Glomerular endothelial cell (primary cell): ENCODE measurements around the gene SRSF9. TPM values are rescaled to one million over a fixed set of nuclear protein-coding genes. Genes with fewer than 3 reads are reported as not detected.
"Not testable (repeated sequence)": the region's sequence is repeated elsewhere in the genome, so short reads cannot be mapped to it uniquely, and the experiment has no call there.

Source experiments
- DNase-seq: peaks from one replicate; pipeline ENCODE4 v3.0.0-alpha.2; 2011; ENCODE audit warnings: low read depth, low spot score; ENCODE audit errors: extremely low read depth
- total RNA-seq: library from RNA; depleted of rRNA; stranded (reverse); fragments of >200 nt; gene quantifications from 2 replicates; pipeline ENCODE4 v1.2.3, GENCODE V29; 2015

SRSF9 gene
- total RNA-seq = 77.6 and 104 TPM in 2 replicates

DNA sequence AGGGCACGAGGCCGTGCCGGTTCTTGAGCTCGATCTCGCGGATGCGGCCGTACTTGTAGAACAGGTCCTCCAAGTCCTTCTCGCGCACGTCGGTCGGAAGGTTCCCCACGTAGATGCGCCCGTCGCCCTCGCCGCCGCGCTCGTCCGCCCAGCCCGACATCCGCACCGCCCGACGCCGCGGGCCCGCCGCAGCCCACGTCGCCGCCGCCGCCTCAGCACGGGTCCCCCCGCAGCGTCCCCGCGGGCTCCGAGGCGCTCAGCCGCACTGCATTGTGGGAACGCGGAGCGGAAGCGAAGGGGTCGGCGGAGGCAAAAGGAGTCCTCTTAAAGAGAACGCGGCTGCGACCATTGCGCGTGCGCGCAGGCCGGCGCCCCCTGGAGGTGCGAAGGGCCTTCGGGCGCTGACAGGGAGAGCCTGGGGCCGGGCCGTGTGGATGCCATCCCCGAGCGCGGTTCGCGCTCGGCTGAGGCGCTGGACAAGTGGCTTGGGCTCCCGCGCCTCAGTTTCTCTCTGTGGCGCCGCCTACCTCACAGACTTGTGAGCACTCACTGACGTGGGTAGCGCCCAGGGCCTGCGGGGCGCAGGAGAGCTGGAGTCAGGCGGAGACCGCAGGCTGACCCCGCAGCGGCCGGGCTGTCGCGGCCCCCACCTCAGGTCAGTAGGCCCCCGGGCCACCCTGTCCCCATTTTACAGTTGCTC is at the start of gene SRSF9:
Gene SRSF9 (minus strand): TSS at position 299 of the 700 bp plus-strand sequence. CDS start 139 bp downstream, at position 160.
- peak; percentile 72 for DNase-seq

- DNase-seq = not testable (repeated sequence)
Measured at GRCh38 chr12:120519324-120519723, 49.8 kb upstream of the SRSF9 start.

DNA sequence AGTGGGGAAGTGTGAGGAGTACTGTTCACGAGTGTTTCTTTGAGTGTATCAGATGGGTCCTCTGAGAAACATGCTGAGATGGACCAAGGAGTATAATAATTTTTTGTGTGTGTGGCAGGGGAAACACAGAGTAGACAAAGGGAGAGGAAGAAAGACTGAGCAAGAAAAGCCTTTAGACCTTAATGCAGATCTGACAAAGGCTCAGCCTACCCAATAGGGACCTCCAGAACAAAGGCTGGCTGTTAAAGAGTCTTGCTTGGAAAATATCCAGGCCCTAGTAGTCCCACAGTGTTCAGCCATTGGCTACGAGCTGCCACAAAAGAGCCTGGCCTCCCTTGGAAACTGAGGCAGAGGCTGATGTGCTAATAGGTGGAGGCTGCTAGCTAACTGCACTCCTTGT is 45.9 kb upstream of the SRSF9 start:
- no peak for DNase-seq

- DNase-seq = no peak
Measured at GRCh38 chr12:120514002-120514401, 44.5 kb upstream of the SRSF9 start.

DNA sequence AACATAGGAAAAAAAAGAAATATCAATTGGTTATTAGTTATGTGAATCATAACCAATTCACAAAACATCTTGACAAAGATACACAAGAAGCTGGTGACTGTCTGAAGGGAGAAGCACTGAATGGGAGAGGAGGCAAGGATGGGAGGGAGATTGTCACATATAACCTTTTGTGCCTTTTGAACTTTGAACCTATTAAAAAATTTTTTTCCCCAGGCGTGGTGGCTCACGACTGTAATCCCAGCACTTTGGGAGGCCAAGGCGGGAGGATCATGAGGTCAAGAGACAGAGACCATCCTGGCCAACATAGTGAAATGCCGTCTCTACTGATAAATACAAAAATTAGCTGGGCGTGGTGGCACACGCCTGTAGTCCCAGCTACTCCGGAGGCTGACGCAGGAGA is 39.0 kb upstream of the SRSF9 start:
- DNase-seq = no peak

- DNase-seq = no peak
Measured at GRCh38 chr12:120504587-120504986, 35.0 kb upstream of the SRSF9 start.

GRCh38 chr12:120500581-120500980 is 31.0 kb upstream of the SRSF9 start:
- DNase-seq = no peak

- no peak for DNase-seq
Measured at GRCh38 chr12:120498870-120499515, 29.4 kb upstream of the SRSF9 start.

GRCh38 chr12:120497524-120498150 is 28.1 kb upstream of the SRSF9 start:
- no peak for DNase-seq

- DNase-seq = no peak
Measured at GRCh38 chr12:120496413-120497340, 27.1 kb upstream of the SRSF9 start.

DNA sequence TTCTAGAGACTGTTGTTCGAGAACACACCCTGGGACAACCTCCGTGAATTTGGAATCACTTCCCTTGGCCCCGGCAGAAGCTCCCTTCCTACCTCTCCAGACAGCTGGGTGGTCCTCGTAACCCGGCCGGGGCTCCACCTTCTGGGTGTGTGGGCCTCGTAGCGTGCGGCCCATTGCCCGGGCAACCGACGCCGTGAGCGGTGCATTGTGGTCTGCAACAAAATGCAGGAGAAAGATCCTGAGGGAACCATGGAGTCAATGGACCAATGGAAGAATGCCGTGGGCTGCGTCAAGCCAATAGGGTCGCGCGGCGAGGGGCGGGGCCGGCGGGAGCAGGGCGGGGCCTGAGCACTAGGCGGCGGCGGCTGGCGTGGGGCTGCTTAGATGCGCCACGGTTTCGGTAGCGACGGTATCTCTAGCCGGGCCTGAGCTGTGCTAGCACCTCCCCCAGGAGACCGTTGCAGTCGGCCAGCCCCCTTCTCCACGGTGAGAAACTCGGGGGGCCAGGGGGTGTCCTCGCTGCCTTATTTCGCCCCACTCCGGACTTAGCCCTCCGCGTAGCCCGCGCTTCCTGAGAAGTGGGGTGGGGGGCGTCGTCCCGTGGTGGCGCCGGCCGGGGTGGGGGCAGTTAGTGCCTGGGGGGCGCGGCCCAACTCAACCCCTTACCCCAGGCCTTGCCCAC is 26.3 kb upstream of the SRSF9 start, which contains the start of gene DYNLL1:
Gene DYNLL1 (plus strand): TSS at position 383 of the 682 bp plus-strand sequence. CDS start 309 bp downstream, outside the sequence.
- peak; percentile 80 for DNase-seq

DNA sequence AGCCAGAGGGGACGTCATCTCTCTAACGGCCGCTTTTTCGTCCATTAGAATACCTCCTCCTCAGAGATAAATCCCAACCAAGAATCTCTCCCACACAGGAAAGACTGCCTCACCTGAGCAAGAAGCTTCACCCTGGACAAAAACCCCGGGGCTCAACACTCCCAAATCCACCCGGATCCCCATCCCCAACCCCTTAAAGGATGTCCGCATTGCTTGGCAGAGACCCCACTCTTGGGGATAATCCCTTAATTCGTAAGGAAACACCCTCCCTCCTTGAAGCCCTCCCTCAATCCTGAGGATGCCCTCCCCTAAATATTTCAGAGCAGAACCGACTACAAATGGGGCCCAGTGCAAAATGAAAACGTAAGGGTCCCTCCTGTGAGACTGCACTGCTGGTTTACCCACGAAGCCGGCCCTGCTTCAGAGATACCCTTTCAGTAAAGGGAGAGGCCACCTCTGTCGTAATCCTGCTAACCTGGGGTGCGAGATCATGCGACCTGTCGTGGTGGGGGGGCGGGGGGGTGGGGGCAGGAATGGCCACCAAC is 25.7 kb upstream of the SRSF9 start:
- DNase-seq = no peak

DNA sequence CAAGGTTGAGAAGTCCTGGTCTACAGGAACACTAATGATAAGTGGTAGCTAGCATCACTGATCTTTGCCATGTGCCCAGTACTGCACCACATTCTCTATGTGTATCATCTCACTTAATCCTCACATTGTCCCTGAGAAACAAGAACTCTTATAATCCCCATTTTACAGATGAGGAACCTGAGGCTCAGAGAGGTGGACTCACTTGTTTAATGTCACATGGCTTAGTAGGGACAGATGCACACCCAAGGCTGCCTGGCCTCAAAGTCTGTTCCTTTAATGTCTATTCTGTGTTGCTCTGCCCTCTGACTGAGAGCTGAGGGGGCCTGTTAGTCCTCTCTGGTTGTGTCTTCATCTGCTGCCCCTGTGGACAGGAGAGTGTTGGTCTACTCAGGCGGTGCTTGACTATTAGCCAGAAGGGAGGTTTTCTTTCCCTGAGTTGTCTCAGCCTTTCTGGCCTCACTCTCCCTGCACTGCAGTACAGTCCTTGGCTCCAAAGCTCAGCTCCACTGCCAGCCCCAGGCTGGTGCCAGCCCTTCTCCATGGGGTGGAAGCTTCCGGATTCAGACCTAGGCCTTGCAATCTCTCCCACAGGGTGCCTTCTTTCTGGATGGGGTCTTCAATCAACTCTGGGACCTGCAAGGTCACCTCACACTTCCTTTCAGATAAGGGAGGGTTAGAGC is 21.4 kb upstream of the SRSF9 start:
- DNase-seq = no peak

DNA sequence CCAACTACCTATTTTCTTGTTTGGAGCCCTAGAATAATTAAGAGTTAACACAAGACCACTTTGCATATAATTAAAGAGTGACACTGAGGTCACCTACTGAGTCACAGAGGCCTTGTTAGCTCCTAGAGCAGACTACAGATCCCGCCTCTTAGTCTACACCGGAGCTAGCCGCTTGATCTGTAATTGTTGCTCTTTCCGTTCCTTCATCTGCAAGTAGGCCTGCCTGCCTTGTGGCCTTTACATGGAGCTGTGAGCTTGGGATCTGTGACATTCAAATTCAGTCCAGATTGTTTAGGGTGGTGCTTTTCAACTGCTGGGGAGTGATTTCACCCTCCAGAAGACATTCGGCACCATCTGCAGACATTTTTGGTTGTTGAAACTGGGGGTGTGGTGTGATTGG is 20.8 kb upstream of the SRSF9 start:
- no peak for DNase-seq

DNA sequence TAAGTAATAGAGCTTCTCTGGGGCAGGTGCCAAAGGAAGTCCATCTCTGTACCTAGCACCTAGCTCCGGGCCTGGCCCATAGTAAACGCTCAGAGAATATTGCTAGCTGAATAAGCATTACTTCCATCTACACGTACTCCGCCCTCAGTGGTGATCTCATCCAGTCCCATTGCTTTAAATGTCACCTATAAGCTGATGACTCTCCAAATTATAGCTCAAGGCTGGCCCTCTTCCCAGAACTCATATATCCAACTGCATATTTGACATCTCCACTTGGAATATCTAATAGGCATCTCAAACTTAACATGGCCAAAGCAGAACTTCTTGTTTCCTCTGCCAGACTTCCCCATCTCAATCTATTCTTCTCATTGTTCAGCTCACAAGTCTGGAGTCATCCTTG is 19.5 kb upstream of the SRSF9 start:
- DNase-seq = no peak

- DNase-seq = no peak
Measured at GRCh38 chr12:120488057-120488640, 18.6 kb upstream of the SRSF9 start.

DNA sequence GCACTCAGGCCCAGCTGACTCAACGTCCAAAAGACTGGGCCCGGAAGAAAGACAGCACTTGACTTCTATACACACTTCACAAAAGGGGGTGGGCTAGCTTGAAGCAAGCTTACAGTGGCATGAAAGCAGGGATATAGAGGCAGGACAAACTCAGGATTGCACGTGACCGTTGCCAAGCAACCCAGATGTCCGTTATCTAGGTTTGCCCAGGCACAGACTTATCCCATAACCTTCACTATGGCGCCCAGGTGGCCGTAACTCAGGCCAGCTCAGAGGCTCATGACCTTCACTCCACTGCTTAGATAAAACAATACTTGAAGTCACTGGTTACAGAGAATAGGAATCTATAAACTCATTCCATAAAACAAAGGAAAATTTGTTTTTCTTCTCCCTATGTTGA is 18.0 kb upstream of the SRSF9 start:
- DNase-seq = not testable (repeated sequence)

DNA sequence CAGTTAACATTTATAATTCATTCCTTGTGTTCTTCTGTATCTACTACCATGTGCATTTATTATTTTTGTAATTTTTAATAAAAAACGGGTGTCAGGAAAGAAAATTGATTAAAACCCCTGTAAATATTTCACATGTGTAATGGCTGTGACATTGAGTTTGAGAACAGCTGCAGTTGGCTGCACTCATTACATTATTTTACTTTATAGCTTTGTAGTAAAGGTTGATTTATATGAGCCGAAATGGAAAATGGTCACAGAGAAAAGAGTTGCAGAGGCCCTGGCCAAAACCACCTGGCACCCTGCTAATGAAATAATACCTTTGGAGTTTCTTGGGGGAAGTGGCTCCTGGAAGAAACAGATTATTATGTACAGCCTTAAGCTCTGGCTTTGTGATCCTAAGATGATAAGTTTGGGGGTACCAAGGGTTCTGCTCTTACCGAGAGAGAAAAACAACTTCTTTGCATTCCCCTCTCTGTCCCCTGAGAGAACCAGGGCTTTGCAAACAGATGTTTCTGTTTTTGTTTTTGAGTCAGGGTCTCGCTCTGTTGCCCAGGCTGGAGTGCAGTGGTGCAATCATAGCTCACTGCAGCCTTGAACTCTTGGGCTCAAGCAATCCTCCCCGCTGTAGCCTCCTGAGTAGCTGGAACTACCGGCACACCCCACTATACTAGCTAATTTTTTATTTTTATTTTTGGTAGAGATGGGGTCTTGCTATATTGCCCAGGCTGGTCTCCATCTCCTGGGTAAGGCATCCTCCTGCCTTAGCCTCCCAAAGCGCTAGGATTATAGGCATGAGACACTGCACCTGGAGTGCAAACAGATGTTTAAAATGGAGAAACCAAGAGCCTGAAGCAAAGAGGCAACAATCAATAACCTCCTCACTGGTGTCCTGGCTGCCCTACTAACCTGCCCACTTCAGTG is 16.7 kb upstream of the SRSF9 start:
- DNase-seq = no peak
